H1 (cell line): ENCODE data around the gene GNG7.

Experiments
- CREB1 ChIP-seq: IDR thresholded peaks from 2 replicates; pipeline ENCODE4 v1.6.1; 2012; ENCODE audit warnings: inconsistent platforms
- CTCF ChIP-seq, 3 experiments: IDR thresholded peaks; 1 replicate in 2 of 3; 2 replicates in 1 of 3; pipeline versions ENCODE4 v1.5.1 to v1.6.1; 2011; ENCODE audit warnings: low read length in 3 of 3, mild to moderate bottlenecking in 3 of 3, inconsistent platforms in 2 of 3, low read depth in 1 of 3, moderate library complexity in 1 of 3; ENCODE audit not compliant: insufficient read depth in 1 of 3; ENCODE audit errors: control extremely low read depth in 1 of 3
- EGR1 ChIP-seq: IDR thresholded peaks from 2 replicates; pipeline ENCODE4 v1.6.1; 2011; ENCODE audit warnings: low read depth, low read length, borderline replicate concordance
- EP300 ChIP-seq, 2 experiments: IDR thresholded peaks; 1 replicate in 1 of 2; 2 replicates in 1 of 2; pipeline ENCODE4 v1.6.1; 2011 to 2012; ENCODE audit warnings: low read depth in 2 of 2, low read length in 2 of 2, mild to moderate bottlenecking in 2 of 2, borderline replicate concordance in 1 of 2, inconsistent platforms in 1 of 2, moderate library complexity in 1 of 2
- EZH2 ChIP-seq: fragments of 200-600 bp; sonication (generic); IDR thresholded peaks from 2 replicates; pipeline ENCODE4 v1.7.1; 2012; ENCODE audit warnings: low read depth, mild to moderate bottlenecking, moderate library complexity, low read length, inconsistent platforms; ENCODE audit not compliant: severe bottlenecking
- HDAC2 ChIP-seq, 2 experiments: fragments of 300-600 bp in 1 of 2; sonication (generic) in 1 of 2; IDR thresholded peaks; 2 replicates each; pipeline ENCODE4 v1.6.1; 2011 to 2012; ENCODE audit warnings: low read depth in 2 of 2, low read length in 2 of 2, mild to moderate bottlenecking in 2 of 2, moderate library complexity in 2 of 2, borderline replicate concordance in 1 of 2, inconsistent platforms in 1 of 2
- JUN ChIP-seq: IDR thresholded peaks from 2 replicates; pipeline ENCODE4 v1.6.1; 2011; ENCODE audit warnings: low read depth, mild to moderate bottlenecking, improper control_type of control experiment, low read length
- JUND ChIP-seq: IDR thresholded peaks from 2 replicates; pipeline ENCODE4 v1.6.1; 2011; ENCODE audit warnings: mild to moderate bottlenecking, improper control_type of control experiment, low read length
- KDM1A ChIP-seq: fragments of 200-600, 300-600 bp; sonication (generic); IDR thresholded peaks from 2 replicates; pipeline ENCODE4 v1.7.1; 2016; ENCODE audit warnings: mild to moderate bottlenecking, low read length, borderline replicate concordance
- KDM5A ChIP-seq: fragments of 200-600 bp; IDR thresholded peaks from 2 replicates; pipeline ENCODE4 v1.7.1; 2012; ENCODE audit warnings: mild to moderate bottlenecking, low read length, inconsistent platforms, mixed read lengths
- POLR2A ChIP-seq, 2 experiments: IDR thresholded peaks; 1 replicate in 1 of 2; 2 replicates in 1 of 2; pipeline ENCODE4 v1.6.1; 2011; ENCODE audit warnings: low read depth in 2 of 2, low read length in 2 of 2, mild to moderate bottlenecking in 2 of 2; ENCODE audit errors: control extremely low read depth in 1 of 2
- RXRA ChIP-seq: IDR thresholded peaks from 2 replicates; pipeline ENCODE4 v1.6.1; 2011; ENCODE audit warnings: low read depth, mild to moderate bottlenecking, low read length, moderate library complexity; ENCODE audit not compliant: insufficient read depth
- SIN3A ChIP-seq, 2 experiments: IDR thresholded peaks in 1 of 2; conservative IDR thresholded peaks in 1 of 2; 2 replicates each; pipeline ENCODE4 v1.6.1; 2011 to 2012; ENCODE audit warnings: low read length in 2 of 2, improper control_type of control experiment in 1 of 2, low read depth in 1 of 2, mild to moderate bottlenecking in 1 of 2

GRCh38 chr19:2475018-2475701 is 227.3 kb downstream of the GNG7 start:
- TF ChIP-seq POLR2A (IDR thresholded peaks at IDR 0.05; ENCODE audit: control extremely low read depth in 1 of 2, low read depth in 2 of 2, low read length in 2 of 2) (no peak), RXRA (no peak), CTCF (IDR thresholded peaks at IDR 0.05; ENCODE audit: control extremely low read depth in 1 of 3, insufficient read depth in 1 of 3, low read depth in 1 of 3, low read length in 3 of 3) (no peak), EZH2 (no peak), SIN3A (conservative IDR thresholded peaks at IDR 0.05 in 1 of 2, IDR thresholded peaks at IDR 0.05 in 1 of 2; ENCODE audit: low read depth in 1 of 2, low read length in 2 of 2) (no peak), CREB1 (no peak), KDM1A (peak; percentile 99), KDM5A (no peak), JUND (no peak), EGR1 (no peak), HDAC2 (IDR thresholded peaks at IDR 0.05; ENCODE audit: borderline replicate concordance in 1 of 2, low read depth in 2 of 2, low read length in 2 of 2) (peak; percentile 12 to 93; a peak in 1 of 4 replicates), JUN (no peak), EP300 (IDR thresholded peaks at IDR 0.05; ENCODE audit: borderline replicate concordance in 1 of 2, low read depth in 2 of 2, low read length in 2 of 2) (peak in 1 of 2 experiments; percentile 22; a peak in 1 of 3 replicates)
